ENCODE measurements around the gene PARD3B.

PARD3B gene

GRCh38 chr2:205655779-205656456 lies 1110.6 kb downstream of the PARD3B start:
- H3K4me3 ChIP-seq (ENCODE audit: low read depth, low read length): no peak overlapping the region
- no peak for TF ChIP-seq CTCF (IDR thresholded peaks at IDR 0.05; ENCODE audit: insufficient read depth, low read depth, low read length, missing control alignments)
- DNase-seq (ENCODE audit: low read depth): no peak

GRCh38 chr2:205656461-205656860 lies 1111.2 kb downstream of the PARD3B start:
- no peak for TF ChIP-seq CTCF (IDR thresholded peaks at IDR 0.05; ENCODE audit: insufficient read depth, low read depth, low read length, missing control alignments)
- DNase-seq (ENCODE audit: low read depth): no peak
- no peak overlapping the region for H3K4me3 ChIP-seq (ENCODE audit: low read depth, low read length)

- no peak overlapping the region for H3K4me3 ChIP-seq (ENCODE audit: low read depth, low read length)
- no peak for TF ChIP-seq CTCF (IDR thresholded peaks at IDR 0.05; ENCODE audit: insufficient read depth, low read depth, low read length, missing control alignments)
- no peak for DNase-seq (ENCODE audit: low read depth)
These were observed 1111.7 kb downstream of the PARD3B start for GRCh38 chr2:205656941-205657340.

- no peak overlapping the region for H3K4me3 ChIP-seq (ENCODE audit: low read depth, low read length)
- TF ChIP-seq CTCF (IDR thresholded peaks at IDR 0.05; ENCODE audit: insufficient read depth, low read depth, low read length, missing control alignments): no peak
- no peak for DNase-seq (ENCODE audit: low read depth)
These were observed 1112.3 kb downstream of the PARD3B start for GRCh38 chr2:205657579-205657978.

- H3K4me3 ChIP-seq (ENCODE audit: low read depth, low read length): no peak overlapping the region
- TF ChIP-seq CTCF (IDR thresholded peaks at IDR 0.05; ENCODE audit: insufficient read depth, low read depth, low read length, missing control alignments): no peak
These were observed 1112.8 kb downstream of the PARD3B start for GRCh38 chr2:205658068-205658467.

GRCh38 chr2:205658572-205658971 lies 1113.3 kb downstream of the PARD3B start:
- no peak overlapping the region for H3K4me3 ChIP-seq (ENCODE audit: low read depth, low read length)
- no peak for DNase-seq (ENCODE audit: low read depth)
- no peak for TF ChIP-seq CTCF (IDR thresholded peaks at IDR 0.05; ENCODE audit: insufficient read depth, low read depth, low read length, missing control alignments)

More at GRCh38 chr2:205658068-205658467, 1112.8 kb downstream of the PARD3B start:
- no peak for DNase-seq (ENCODE audit: low read depth)

- TF ChIP-seq CTCF (IDR thresholded peaks at IDR 0.05; ENCODE audit: insufficient read depth, low read depth, low read length, missing control alignments): no peak
- no peak overlapping the region for H3K4me3 ChIP-seq (ENCODE audit: low read depth, low read length)
- DNase-seq (ENCODE audit: low read depth): no peak
These were observed 1114.6 kb downstream of the PARD3B start for GRCh38 chr2:205659922-205660321.

Data from GM12865 (cell line).